HG02623 (cell line): ENCODE results near the gene BTNL3.
"Not testable (repeated sequence)": the region's sequence is repeated elsewhere in the genome, so short reads cannot be mapped to it uniquely, and the experiment has no call there.

Experiments used
- ATAC-seq: cut with Tn5 transposase; IDR thresholded peaks from one replicate; pipeline ENCODE4 v1.9.1; 2021; ENCODE audit warnings: moderate library complexity; ENCODE audit not compliant: unreplicated experiment

The BTNL3 gene

GRCh38 chr5:181045316-181045715 lies 56.7 kb downstream of the BTNL3 start:
- no peak for ATAC-seq

GRCh38 chr5:181045857-181046256 lies 57.2 kb downstream of the BTNL3 start:
- ATAC-seq, result not testable (repeated sequence)

- ATAC-seq, result no peak
These were observed 58.6 kb downstream of the BTNL3 start for GRCh38 chr5:181047288-181047687.

- no peak for ATAC-seq
These were observed 59.3 kb downstream of the BTNL3 start for GRCh38 chr5:181047921-181048320.

GRCh38 chr5:181050016-181050415 lies 61.4 kb downstream of the BTNL3 start:
- ATAC-seq, result no peak

- no peak for ATAC-seq
These were observed 63.4 kb downstream of the BTNL3 start for GRCh38 chr5:181051841-181052671.

- ATAC-seq, result no peak
These were observed 64.2 kb downstream of the BTNL3 start for GRCh38 chr5:181052672-181053487.

GRCh38 chr5:181053488-181054121 lies 65.0 kb downstream of the BTNL3 start:
- no peak for ATAC-seq

- ATAC-seq, result no peak
These were observed 65.5 kb downstream of the BTNL3 start for GRCh38 chr5:181054138-181054537.

GRCh38 chr5:181054871-181055459 lies 66.3 kb downstream of the BTNL3 start:
- ATAC-seq, result no peak
